H1 (cell line): Measurements from ENCODE around the gene NOL3. TPM values are rescaled to one million over a fixed set of nuclear protein-coding genes. Genes with fewer than 3 reads are reported as not detected.

Source experiments
- CTCF ChIA-PET: fragments of 300-600 bp; sonication (Branson Sonifier 250); formaldehyde crosslinking; loops from one replicate; lab custom pipeline; 2021; ENCODE audit not compliant: partially characterized antibody; lab: Charles Lee
- POLR2A ChIA-PET: fragments of 300-600 bp; sonication (Branson Sonifier 250); formaldehyde crosslinking; loops from one replicate; lab custom pipeline; 2021; ENCODE audit warnings: inconsistent platforms; ENCODE audit not compliant: partially characterized antibody; lab: Charles Lee
- DNase-seq, 2 experiments: peaks; one replicate each; pipeline versions ENCODE4 v3.0.0 to v3.0.0-alpha.2; 2010 to 2022; ENCODE audit warnings: low spot score in 2 of 2, low read depth in 1 of 2, mixed read lengths in 1 of 2
- FAIRE-seq: peaks from 2 replicates; lab custom pipeline; 2011; peaks lifted over from hg19 to GRCh38; lab: Jason Lieb, UNC
- H2AFZ ChIP-seq: 2 replicates; pipeline ENCODE4 v1.8.1; 2012; ENCODE audit warnings: low read length, inconsistent platforms
- H2AK5ac ChIP-seq: 2 replicates; pipeline ENCODE4 v1.6.1; 2013; ENCODE audit warnings: low read depth, low read length
- H2BK120ac ChIP-seq: replicated peaks from 2 replicates; pipeline ENCODE3; 2013; ENCODE audit warnings: low read depth, low read length, inconsistent platforms
- H2BK12ac ChIP-seq: 2 replicates; pipeline ENCODE4 v1.6.1; 2013; ENCODE audit warnings: low read depth, low read length
- H2BK15ac ChIP-seq: 2 replicates; pipeline ENCODE4 v1.6.1; 2013; ENCODE audit warnings: low read length
- H2BK20ac ChIP-seq: 2 replicates; pipeline ENCODE4 v1.6.1; 2013; ENCODE audit warnings: low read length
- H2BK5ac ChIP-seq: 2 replicates; pipeline ENCODE4 v1.6.1; 2013; ENCODE audit warnings: low read depth, low read length
- H3K14ac ChIP-seq: 2 replicates; pipeline ENCODE4 v1.6.1; 2013; ENCODE audit warnings: inconsistent platforms; ENCODE audit not compliant: insufficient read length
- H3K18ac ChIP-seq: 2 replicates; pipeline ENCODE4 v1.6.1; 2013; ENCODE audit warnings: low read length; ENCODE audit errors: extremely low read depth
- H3K23ac ChIP-seq: 2 replicates; pipeline ENCODE4 v1.6.1; 2013; ENCODE audit warnings: inconsistent platforms; ENCODE audit not compliant: insufficient read length
- H3K23me2 ChIP-seq: 2 replicates; pipeline ENCODE4 v1.6.1; 2013; ENCODE audit warnings: low read depth, low read length
- H3K27ac ChIP-seq: 2 replicates; pipeline ENCODE4 v1.6.1; 2011; ENCODE audit warnings: low read depth, low read length, inconsistent platforms
- H3K27me3 ChIP-seq, 4 experiments: replicated peaks in 1 of 4; 1 replicate in 1 of 4; 2 replicates in 3 of 4; pipeline versions ENCODE4 v1.6.1 to v1.8.1; 2011 to 2013; ENCODE audit warnings: low read length in 3 of 4, mild to moderate bottlenecking in 3 of 4, inconsistent platforms in 2 of 4, mixed read lengths in 2 of 4, moderate library complexity in 1 of 4; ENCODE audit not compliant: control insufficient read depth in 3 of 4, insufficient read depth in 3 of 4; ENCODE audit errors: extremely low read depth in 1 of 4
- H3K36me3 ChIP-seq, 4 experiments: 2 replicates each; pipeline versions ENCODE4 v1.6.1 to v1.8.1; 2011 to 2013; ENCODE audit warnings: mild to moderate bottlenecking in 4 of 4, low read length in 3 of 4, moderate library complexity in 2 of 4, control low read depth in 1 of 4, inconsistent platforms in 1 of 4; ENCODE audit not compliant: insufficient read depth in 4 of 4, control insufficient read depth in 2 of 4
- H3K4ac ChIP-seq: replicated peaks from 2 replicates; pipeline ENCODE3; 2013; ENCODE audit warnings: low read length, low read depth, mixed read lengths, inconsistent platforms; ENCODE audit not compliant: insufficient read length
- H3K4me1 ChIP-seq, 4 experiments: replicated peaks in 1 of 4; 1 replicate in 1 of 4; 2 replicates in 3 of 4; pipeline versions ENCODE4 v1.6.1 to v1.8.1; 2011 to 2013; ENCODE audit warnings: low read length in 3 of 4, inconsistent platforms in 2 of 4, mixed read lengths in 1 of 4; ENCODE audit not compliant: insufficient read depth in 4 of 4, control insufficient read depth in 3 of 4
- H3K4me2 ChIP-seq, 2 experiments: 2 replicates each; pipeline versions ENCODE4 v1.6.1 to v1.8.1; 2011 to 2013; ENCODE audit warnings: low read depth in 2 of 2, low read length in 2 of 2, control low read depth in 1 of 2, inconsistent platforms in 1 of 2, mild to moderate bottlenecking in 1 of 2; ENCODE audit not compliant: insufficient read depth in 1 of 2
- H3K4me3 ChIP-seq, 4 experiments: fragments of 200-600, 300-600 bp in 1 of 4; sonication (generic), shearing (Covaris generic), sonication (Bioruptor Twin) in 1 of 4; 2 replicates each; pipeline versions ENCODE4 v1.5.1 to v1.8.1; 2011 to 2016; ENCODE audit warnings: low read length in 4 of 4, low read depth in 3 of 4, control low read depth in 2 of 4, inconsistent platforms in 2 of 4, mild to moderate bottlenecking in 2 of 4, mixed read lengths in 1 of 4, moderate library complexity in 1 of 4; ENCODE audit not compliant: insufficient read depth in 2 of 4; ENCODE audit errors: extremely low read depth in 1 of 4
- H3K56ac ChIP-seq: replicated peaks from 2 replicates; pipeline ENCODE3; 2013; ENCODE audit warnings: low read depth, mild to moderate bottlenecking, mixed read lengths, low read length, inconsistent platforms; ENCODE audit not compliant: insufficient read length
- H3K79me1 ChIP-seq: 2 replicates; pipeline ENCODE4 v1.6.1; 2013; ENCODE audit warnings: low read depth, low read length, control low read depth
- H3K79me2 ChIP-seq, 2 experiments: 2 replicates each; pipeline versions ENCODE4 v1.6.1 to v1.8.1; 2012 to 2013; ENCODE audit warnings: low read length in 2 of 2, mild to moderate bottlenecking in 2 of 2, inconsistent platforms in 1 of 2; ENCODE audit not compliant: insufficient read depth in 2 of 2, control insufficient read depth in 1 of 2
- H3K9ac ChIP-seq, 4 experiments: replicated peaks in 1 of 4; 1 replicate in 1 of 4; 2 replicates in 3 of 4; pipeline versions ENCODE4 v1.6.1 to v1.8.1; 2011 to 2013; ENCODE audit warnings: low read depth in 3 of 4, low read length in 3 of 4, control low read depth in 2 of 4, mild to moderate bottlenecking in 2 of 4, moderate library complexity in 2 of 4, inconsistent platforms in 1 of 4; ENCODE audit errors: extremely low read depth in 1 of 4
- H3K9me3 ChIP-seq, 2 experiments: 2 replicates each; pipeline versions ENCODE4 v1.6.1 to v1.8.1; 2012 to 2013; ENCODE audit warnings: mild to moderate bottlenecking in 2 of 2, moderate library complexity in 2 of 2, control low read depth in 1 of 2, inconsistent platforms in 1 of 2, low read depth in 1 of 2, low read length in 1 of 2, mixed read lengths in 1 of 2; ENCODE audit not compliant: insufficient read depth in 2 of 2
- H4K20me1 ChIP-seq, 2 experiments: replicated peaks in 1 of 2; 2 replicates each; pipeline versions ENCODE3 to v1.8.1; 2011 to 2013; ENCODE audit warnings: inconsistent platforms in 2 of 2, low read length in 2 of 2, mild to moderate bottlenecking in 1 of 2; ENCODE audit not compliant: insufficient read depth in 2 of 2, control insufficient read depth in 1 of 2
- H4K5ac ChIP-seq: 2 replicates; pipeline ENCODE4 v1.6.1; 2013; ENCODE audit warnings: low read length, low read depth, mixed read lengths, inconsistent platforms; ENCODE audit not compliant: insufficient read length
- H4K8ac ChIP-seq: 2 replicates; pipeline ENCODE4 v1.8.0; 2013; ENCODE audit warnings: mild to moderate bottlenecking, moderate library complexity, low read length, inconsistent platforms; ENCODE audit not compliant: insufficient read depth; ENCODE audit errors: extremely low read depth
- H4K91ac ChIP-seq: replicated peaks from 2 replicates; pipeline ENCODE3; 2013; ENCODE audit warnings: low read length, mixed read lengths, inconsistent platforms; ENCODE audit not compliant: insufficient read length
- CEBPB ChIP-seq: IDR thresholded peaks from 2 replicates; pipeline ENCODE4 v1.6.1; 2012; ENCODE audit warnings: low read depth, low read length
- SIRT6 ChIP-seq: IDR thresholded peaks from one replicate; pipeline ENCODE4 v1.7.1; 2012; ENCODE audit warnings: low read length, inconsistent platforms
- SUZ12 ChIP-seq: fragments of 200-600 bp; sonication (generic); IDR thresholded peaks from 2 replicates; pipeline ENCODE4 v1.6.1; 2012; ENCODE audit warnings: mild to moderate bottlenecking, inconsistent platforms, low read length, moderate library complexity, mixed read lengths
- TBP ChIP-seq: IDR thresholded peaks from 2 replicates; pipeline ENCODE4 v1.6.1; 2011; ENCODE audit warnings: low read depth, low read length, improper control_type of control experiment
- WGBS, 2 experiments: shearing (Covaris generic) in 1 of 2; methylation state at CpG; one replicate each; pipeline versions ENCODE4 v1.1.6 to v1.1.7; 2013 to 2015; ENCODE audit warnings: low lambda C conversion rate in 2 of 2, mixed read lengths in 2 of 2, inconsistent platforms in 1 of 2, low coverage in 1 of 2, missing lambda C conversion rate in 1 of 2; ENCODE audit not compliant: insufficient replicate concordance in 2 of 2, insufficient coverage in 1 of 2, insufficient read length in 1 of 2; ENCODE audit errors: extremely low coverage in 1 of 2, missing lambda C conversion rate in 1 of 2; 5-methylcytosine and 5-hydroxymethylcytosine counted together
- polyA plus RNA-seq, 7 experiments: library from polyadenylated mRNA; depleted of rRNA in 3 of 7; stranded (reverse) in 5 of 7; unstranded in 2 of 7; fragments of >200 nt in 5 of 7; fragments of 200-250 nt in 2 of 7; gene quantifications; 1 replicate in 5 of 7; 2 replicates in 1 of 7; 4 replicates in 1 of 7; pipeline versions ENCODE4 v1.2.1 to v1.2.3, GENCODE V29; 2011 to 2013; ENCODE audit warnings: missing spikeins in 2 of 7, mixed read lengths in 2 of 7
- total RNA-seq: library from RNA; stranded (reverse); fragmentation: NEBNext Ultra II Directional; extraction: Animal tissue kit (Norgen Biotek cat#: 25700); gene quantifications from 2 replicates; pipeline ENCODE4 v1.2.1, GENCODE V29; 2021
- TF ChIP-seq, protein P1 (sequence below): IDR thresholded peaks from 2 replicates; pipeline ENCODE4 v1.6.1; 2012; ENCODE audit warnings: inconsistent platforms

The NOL3 gene
- total and polyA plus RNA-seq, 2 of the 8 experiments (the other 6 are each of a cell fraction or from before 2014, with no cell fraction given), result 2.2 to 4.6 TPM

DNA sequence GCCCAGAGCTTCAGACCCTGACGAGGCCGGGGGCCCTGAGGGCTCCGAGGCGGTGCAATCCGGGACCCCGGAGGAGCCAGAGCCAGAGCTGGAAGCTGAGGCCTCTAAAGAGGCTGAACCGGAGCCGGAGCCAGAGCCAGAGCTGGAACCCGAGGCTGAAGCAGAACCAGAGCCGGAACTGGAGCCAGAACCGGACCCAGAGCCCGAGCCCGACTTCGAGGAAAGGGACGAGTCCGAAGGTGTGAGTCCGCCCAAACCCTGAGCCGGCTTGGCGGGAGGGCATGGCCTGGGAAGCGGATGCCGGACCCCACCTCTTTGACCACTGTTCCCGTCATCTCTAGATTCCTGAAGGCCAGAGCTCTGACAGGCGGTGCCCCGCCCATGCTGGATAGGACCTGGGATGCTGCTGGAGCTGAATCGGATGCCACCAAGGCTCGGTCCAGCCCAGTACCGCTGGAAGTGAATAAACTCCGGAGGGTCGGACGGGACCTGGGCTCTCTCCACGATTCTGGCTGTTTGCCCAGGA is 4.4 kb downstream of the NOL3 start:
- Histone ChIP-seq H3K79me1 (peaks cover 2% of the 10 kb centered on the region; the same call in 1 of the 2 replicates), H3K4me2 (peak overlapping the region; percentile 71 to 92), H3K23me2 (peaks cover 26% of the 10 kb centered on the region)
- TF ChIP-seq CEBPB, result no peak
- TF ChIP-seq SUZ12, result peak; percentile 6; the same call in 1 of the 2 replicates
- TF ChIP-seq SIRT6, result no peak
- no peak for TF ChIP-seq TBP
- TF ChIP-seq, protein P1, sequence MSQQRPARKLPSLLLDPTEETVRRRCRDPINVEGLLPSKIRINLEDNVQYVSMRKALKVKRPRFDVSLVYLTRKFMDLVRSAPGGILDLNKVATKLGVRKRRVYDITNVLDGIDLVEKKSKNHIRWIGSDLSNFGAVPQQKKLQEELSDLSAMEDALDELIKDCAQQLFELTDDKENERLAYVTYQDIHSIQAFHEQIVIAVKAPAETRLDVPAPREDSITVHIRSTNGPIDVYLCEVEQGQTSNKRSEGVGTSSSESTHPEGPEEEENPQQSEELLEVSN, result no peak
- TF ChIP-seq, all 59 proteins: peak for 1
- no peak overlapping the region for H3K23ac ChIP-seq
- POLR2A ChIA-PET, result interaction anchor here (0.9 to 7.3 kb wide), 9 partner anchors 8 to 32 kb away, joined by 3 to 59 read pairs (median 4); partner anchors contain the start of genes B3GNT9, EXOC3L1, FBXL8 and HSF4
- no peak overlapping the region for H3K4ac ChIP-seq
- no peak overlapping the region for H2BK5ac ChIP-seq
- H3K27me3 ChIP-seq, result peaks cover 48 to 83% (median 80%) of the 10 kb centered on the region in 4 experiments
- H3K79me2 ChIP-seq, result no peaks in the 10 kb centered on the region
- WGBS, 2 experiments, result 55% methylated on average over 25 of the region's 31 CpGs; no CpG with 5 or more reads in 1 of the 2 experiments
- no peaks in the 10 kb centered on the region for H3K36me3 ChIP-seq
- no peak overlapping the region for H2AFZ ChIP-seq
- no peak overlapping the region for H2BK20ac ChIP-seq
- H2BK15ac ChIP-seq, result no peak overlapping the region
- no peak overlapping the region for H4K91ac ChIP-seq
- H3K18ac ChIP-seq, result no peak overlapping the region; the same call in 1 of the 2 replicates
- H2AK5ac ChIP-seq, result no peak overlapping the region
- CTCF ChIA-PET, result interaction anchor here (0.6 to 19.3 kb wide), 16 partner anchors 9 to 772 kb away, joined by 3 to 291 read pairs (median 3); partner anchors contain the start of genes B3GNT9, CES3, EXOC3L1 and FBXL8
- no peak for DNase-seq
- H3K4me3 ChIP-seq, result peak overlapping the region; percentile 27 to 57 (median 34); a peak in 5 of 8 replicates
- peaks cover 7 to 24% of the 10 kb centered on the region in 2 experiments for H4K20me1 ChIP-seq
- H2BK12ac ChIP-seq, result no peak overlapping the region
- no peak overlapping the region for H4K5ac ChIP-seq
- H3K56ac ChIP-seq, result no peak overlapping the region
- H3K9ac ChIP-seq, result no peak overlapping the region
- no peak for FAIRE-seq
- H3K14ac ChIP-seq, result no peak overlapping the region
- no peaks in the 10 kb centered on the region for H3K9me3 ChIP-seq
- H3K4me1 ChIP-seq, result peaks cover 0 to 34% (median 28%) of the 10 kb centered on the region in 4 experiments; a peak in 6 of 7 replicates
- no peak overlapping the region for H2BK120ac ChIP-seq
- no peak overlapping the region for H3K27ac ChIP-seq
- H4K8ac ChIP-seq, result no peak overlapping the region
